Testis (tissue), 2 donors: ENCODE data around the gene RALB.

Source experiments
- POLR2A ChIP-seq: fragments of 450-650 bp; IDR thresholded peaks from one replicate; pipeline ENCODE4 v1.6.1; 2017; ENCODE audit warnings: antibody characterized with exemption, mild to moderate bottlenecking, moderate library complexity
- TF ChIP-seq, protein P1 (sequence below), 3 experiments: fragments of 450-650 bp in 2 of 3; fragments of 200-600 bp in 1 of 3; sonication (generic) in 1 of 3; IDR thresholded peaks; one replicate each; pipeline ENCODE4 v1.5.1; 2016 to 2019; ENCODE audit warnings: antibody characterized with exemption in 3 of 3, mild to moderate bottlenecking in 2 of 3, moderate library complexity in 1 of 3

DNA sequence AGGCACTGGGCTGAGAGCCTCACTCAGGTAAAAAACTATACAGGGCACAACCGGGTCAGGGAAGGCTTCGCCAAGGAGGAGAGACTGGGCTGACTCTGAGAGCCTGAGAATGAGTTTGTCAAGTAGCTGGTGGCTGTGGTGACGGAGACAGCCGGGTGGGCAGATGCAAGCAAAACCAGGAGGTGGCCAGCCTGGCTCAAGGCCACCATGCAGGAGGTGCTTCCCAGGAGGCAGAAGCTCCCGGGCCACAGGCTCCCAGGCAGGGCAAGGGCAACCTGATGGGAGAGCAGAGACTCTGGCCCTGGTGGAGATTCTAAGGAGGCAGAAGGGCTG lies 90.4 kb downstream of the RALB start:
- TF ChIP-seq, protein P1, sequence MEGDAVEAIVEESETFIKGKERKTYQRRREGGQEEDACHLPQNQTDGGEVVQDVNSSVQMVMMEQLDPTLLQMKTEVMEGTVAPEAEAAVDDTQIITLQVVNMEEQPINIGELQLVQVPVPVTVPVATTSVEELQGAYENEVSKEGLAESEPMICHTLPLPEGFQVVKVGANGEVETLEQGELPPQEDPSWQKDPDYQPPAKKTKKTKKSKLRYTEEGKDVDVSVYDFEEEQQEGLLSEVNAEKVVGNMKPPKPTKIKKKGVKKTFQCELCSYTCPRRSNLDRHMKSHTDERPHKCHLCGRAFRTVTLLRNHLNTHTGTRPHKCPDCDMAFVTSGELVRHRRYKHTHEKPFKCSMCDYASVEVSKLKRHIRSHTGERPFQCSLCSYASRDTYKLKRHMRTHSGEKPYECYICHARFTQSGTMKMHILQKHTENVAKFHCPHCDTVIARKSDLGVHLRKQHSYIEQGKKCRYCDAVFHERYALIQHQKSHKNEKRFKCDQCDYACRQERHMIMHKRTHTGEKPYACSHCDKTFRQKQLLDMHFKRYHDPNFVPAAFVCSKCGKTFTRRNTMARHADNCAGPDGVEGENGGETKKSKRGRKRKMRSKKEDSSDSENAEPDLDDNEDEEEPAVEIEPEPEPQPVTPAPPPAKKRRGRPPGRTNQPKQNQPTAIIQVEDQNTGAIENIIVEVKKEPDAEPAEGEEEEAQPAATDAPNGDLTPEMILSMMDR (IDR thresholded peaks at IDR 0.05) = no peak
- TF ChIP-seq POLR2A = no peak
